Dedifferentiated amniotic fluid mesenchymal stem cell (primary cell): ENCODE data around the gene RIPOR1.
"Not testable (repeated sequence)": the region's sequence is repeated elsewhere in the genome, so short reads cannot be mapped to it uniquely, and the experiment has no call there.

Source experiments
- DNase-seq: peaks from one replicate; pipeline ENCODE4 v3.0.0-alpha.2; 2016; ENCODE audit errors: extremely low spot score

Gene RIPOR1, protein sequence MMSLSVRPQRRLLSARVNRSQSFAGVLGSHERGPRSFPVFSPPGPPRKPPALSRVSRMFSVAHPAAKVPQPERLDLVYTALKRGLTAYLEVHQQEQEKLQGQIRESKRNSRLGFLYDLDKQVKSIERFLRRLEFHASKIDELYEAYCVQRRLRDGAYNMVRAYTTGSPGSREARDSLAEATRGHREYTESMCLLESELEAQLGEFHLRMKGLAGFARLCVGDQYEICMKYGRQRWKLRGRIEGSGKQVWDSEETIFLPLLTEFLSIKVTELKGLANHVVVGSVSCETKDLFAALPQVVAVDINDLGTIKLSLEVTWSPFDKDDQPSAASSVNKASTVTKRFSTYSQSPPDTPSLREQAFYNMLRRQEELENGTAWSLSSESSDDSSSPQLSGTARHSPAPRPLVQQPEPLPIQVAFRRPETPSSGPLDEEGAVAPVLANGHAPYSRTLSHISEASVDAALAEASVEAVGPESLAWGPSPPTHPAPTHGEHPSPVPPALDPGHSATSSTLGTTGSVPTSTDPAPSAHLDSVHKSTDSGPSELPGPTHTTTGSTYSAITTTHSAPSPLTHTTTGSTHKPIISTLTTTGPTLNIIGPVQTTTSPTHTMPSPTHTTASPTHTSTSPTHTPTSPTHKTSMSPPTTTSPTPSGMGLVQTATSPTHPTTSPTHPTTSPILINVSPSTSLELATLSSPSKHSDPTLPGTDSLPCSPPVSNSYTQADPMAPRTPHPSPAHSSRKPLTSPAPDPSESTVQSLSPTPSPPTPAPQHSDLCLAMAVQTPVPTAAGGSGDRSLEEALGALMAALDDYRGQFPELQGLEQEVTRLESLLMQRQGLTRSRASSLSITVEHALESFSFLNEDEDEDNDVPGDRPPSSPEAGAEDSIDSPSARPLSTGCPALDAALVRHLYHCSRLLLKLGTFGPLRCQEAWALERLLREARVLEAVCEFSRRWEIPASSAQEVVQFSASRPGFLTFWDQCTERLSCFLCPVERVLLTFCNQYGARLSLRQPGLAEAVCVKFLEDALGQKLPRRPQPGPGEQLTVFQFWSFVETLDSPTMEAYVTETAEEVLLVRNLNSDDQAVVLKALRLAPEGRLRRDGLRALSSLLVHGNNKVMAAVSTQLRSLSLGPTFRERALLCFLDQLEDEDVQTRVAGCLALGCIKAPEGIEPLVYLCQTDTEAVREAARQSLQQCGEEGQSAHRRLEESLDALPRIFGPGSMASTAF

GRCh38 chr16:67528222-67528869 is at the start of gene RIPOR1:
TSS of gene RIPOR1 (plus strand) at chr16:67528829. CDS start at chr16:67538447, 9,618 bp downstream.
- no peak for DNase-seq

GRCh38 chr16:67480833-67481560 is 47.6 kb upstream of the RIPOR1 start, which contains the start of gene ATP6V0D1:
TSS of gene ATP6V0D1 (minus strand) at chr16:67481157. CDS start at chr16:67481086, 71 bp downstream.
- DNase-seq: peak; percentile 97

DNA sequence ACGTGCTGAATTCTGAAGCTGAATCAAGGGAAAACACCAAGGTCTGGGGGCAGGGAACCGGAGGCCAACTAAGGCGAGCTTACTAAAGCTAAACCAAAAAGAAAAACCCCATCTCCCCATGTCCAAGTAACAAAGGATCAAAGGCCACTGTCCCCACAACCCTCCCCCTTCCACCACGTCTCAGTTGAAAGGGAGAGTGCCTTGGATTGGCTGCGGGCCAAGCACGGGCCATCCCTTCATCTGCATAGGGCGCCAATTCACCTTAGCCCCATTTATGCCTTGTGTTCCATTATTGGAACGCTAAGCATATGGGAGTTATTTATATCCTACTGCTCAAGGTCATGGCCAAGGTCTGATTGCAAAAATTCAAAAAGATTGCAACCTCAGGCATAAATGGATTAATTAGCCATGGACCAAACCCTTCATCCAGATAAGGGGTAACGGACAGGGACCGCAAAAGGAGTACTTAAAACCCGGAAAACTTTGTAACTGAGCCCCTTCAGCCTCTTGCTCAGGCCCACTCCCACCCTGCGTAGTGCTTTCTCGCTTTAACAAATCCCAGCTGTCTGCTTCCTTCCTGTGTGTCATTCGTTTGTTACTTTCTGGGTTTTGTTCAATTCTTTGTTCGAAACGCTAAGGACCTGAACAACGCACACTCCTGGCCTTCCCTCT is 46.9 kb upstream of the RIPOR1 start:
- no peak for DNase-seq

DNA sequence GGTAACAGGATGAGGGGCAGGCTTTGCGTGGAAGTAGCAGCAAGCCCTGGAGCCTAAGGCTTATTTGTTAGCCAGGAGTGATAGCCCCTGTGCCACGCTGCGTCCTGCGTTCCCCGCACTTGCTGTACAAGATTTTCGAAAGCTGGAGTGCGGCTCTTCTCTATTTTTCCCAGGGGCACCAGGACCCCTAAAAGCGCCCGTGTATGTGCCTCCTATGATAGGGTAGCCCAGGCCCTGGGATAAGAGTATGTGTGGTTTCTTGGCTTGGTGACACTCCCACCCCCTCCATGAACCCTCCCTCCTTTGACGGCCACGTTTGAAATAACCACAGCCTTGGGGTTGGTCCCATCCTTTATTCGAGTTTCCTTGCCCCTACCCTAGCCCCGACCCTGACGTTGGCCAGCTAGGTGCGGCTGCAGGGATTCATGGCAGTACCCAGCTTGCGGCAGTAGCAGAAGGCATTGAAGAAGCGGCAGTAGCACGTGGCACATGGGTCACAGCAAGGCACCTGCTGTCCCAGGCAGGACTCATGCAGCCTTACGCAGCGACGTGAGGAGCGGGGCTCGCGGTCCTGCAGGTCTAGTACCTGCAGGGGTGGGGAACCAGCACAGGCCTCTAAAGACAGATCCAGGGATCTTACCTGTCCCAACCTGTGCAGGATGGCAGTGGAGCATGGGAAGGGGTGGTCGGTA is 46.2 kb upstream of the RIPOR1 start:
- DNase-seq: no peak

- no peak for DNase-seq
These were observed 45.5 kb upstream of the RIPOR1 start, which contains the start of gene AGRP for GRCh38 chr16:67483150-67483549. TSS of gene AGRP (minus strand) at chr16:67483547. CDS start at chr16:67483398, 149 bp downstream.

- no peak for DNase-seq
These were observed 44.7 kb upstream of the RIPOR1 start for GRCh38 chr16:67483731-67484525.

- DNase-seq: no peak
These were observed 41.8 kb upstream of the RIPOR1 start for GRCh38 chr16:67486805-67487204.

GRCh38 chr16:67487561-67487960 is 41.1 kb upstream of the RIPOR1 start:
- not testable (repeated sequence) for DNase-seq

GRCh38 chr16:67489401-67490083 is 39.1 kb upstream of the RIPOR1 start:
- DNase-seq: no peak

DNA sequence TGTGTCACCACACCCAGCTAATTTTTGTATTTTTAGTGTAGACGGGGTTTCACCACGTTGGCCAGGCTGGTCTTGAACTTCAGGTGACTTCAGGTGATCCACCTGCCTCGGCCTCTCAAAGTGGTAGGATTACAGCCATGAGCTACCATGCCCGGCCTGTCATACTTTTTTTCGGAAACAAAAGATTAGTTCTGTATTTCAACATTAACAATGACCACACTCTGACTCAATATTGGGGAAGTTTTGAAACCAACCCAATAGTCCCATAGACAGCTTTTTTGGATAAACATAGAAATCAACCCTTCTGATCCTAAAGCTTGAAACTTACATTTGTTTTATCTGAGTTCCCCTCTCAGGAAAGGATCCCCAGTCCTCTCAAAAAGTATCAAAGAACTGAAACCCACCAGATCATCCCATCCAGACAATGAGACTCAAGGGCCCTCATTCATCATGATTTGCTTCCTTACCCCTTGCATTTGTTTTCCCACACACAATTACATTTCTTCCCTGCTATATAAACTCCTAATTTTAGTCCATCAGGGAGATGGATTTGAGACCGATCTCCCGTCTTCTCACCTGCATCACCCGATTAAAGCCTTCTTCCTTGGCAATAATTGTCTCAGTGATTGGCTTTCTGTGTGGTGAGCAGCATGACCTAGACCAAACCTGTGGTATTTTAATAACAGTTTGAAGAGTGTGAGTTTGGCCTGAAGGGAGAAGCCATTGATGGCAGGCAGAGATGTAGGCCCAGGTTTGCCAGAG is 38.1 kb upstream of the RIPOR1 start:
- no peak for DNase-seq

DNA sequence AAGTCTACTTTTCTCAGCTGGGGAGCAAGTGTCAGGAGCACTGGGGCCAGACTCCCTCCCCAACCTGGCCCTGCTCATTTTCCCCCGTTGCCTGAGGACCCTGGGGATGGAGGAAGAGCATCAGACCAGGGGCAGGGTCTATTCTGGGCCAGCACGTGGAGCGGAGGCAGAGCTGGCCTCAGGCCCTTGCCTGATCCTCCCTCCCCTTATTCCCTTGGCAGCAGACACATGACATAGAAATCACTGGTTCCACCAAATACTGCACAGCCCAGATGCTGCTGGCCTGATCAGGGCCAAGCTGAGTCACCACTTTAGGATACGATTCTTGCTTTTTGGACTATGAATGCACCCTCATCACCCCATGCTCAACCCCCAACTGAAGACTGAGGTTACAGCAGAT is 29.5 kb upstream of the RIPOR1 start:
- no peak for DNase-seq

GRCh38 chr16:67504031-67505021 is 24.3 kb upstream of the RIPOR1 start:
- DNase-seq: no peak

GRCh38 chr16:67506468-67506867 is 22.2 kb upstream of the RIPOR1 start:
- DNase-seq: no peak

GRCh38 chr16:67509016-67509415 is 19.6 kb upstream of the RIPOR1 start:
- no peak for DNase-seq

DNA sequence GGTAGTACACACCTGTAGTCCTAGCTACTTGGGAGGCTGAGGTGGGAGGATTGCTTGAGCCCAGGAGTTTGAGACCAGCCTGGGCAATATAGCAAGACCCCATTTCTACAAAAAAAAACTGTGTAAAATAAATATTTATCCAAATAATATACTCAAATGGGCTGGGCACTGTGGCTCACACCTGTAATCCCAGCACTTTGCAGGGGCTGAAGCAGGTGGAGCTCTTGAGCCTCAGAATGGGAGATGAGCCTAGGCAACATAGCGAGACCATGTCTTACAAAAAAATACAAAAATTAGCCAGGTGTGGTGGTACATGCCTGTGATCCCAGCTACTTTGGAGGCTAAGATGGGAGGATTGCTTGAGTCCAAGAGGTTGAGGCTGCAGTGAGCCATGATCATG is 14.7 kb upstream of the RIPOR1 start:
- DNase-seq: not testable (repeated sequence)

DNA sequence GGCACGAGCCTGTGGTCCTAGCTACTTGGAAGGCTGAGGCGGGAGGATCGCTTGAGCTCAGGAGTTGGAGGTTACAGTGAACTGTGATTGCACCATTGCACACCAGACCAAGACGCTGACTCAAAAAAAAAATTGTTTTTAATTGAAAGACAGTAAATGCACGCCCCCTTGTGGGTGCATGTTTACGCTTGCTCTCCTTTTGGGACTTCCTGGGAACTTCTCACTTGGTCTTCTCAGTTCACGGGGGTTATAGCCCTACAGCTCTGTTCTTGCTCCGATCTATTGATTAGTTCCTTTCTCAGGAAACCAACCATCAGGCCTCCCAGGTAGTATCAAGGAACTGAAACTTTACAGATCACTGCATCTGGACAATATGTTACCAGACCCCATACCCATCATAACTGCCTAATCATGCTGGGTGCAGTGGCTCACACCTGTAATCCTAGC is 14.2 kb upstream of the RIPOR1 start:
- DNase-seq: peak; percentile 78
